ENCODE results near the gene TBC1D20.

Gene TBC1D20

DNA sequence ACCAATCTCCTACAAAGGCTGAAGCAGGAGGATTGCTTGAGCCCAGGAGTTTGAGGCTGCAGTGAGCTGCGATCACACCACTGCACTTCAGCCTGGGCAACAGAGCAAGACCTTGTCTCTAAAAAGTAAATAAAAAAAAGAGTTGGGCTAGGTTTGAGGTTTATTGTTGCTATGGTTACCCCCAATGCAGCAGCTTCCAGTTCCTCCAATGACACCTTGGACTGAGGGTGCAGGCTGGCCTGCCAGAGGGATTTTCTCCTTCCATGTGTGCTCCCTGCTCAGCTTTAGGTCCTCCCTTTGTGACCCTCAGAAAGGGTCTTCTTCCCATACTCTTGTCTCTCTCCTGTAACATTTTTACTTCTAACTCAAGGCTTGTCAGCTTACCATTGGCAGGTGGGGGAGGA is 10.6 kb upstream of the TBC1D20 start:
- Histone ChIP-seq H3K23ac (ENCODE audit: low read length) (no peak overlapping the region), H2BK120ac (ENCODE audit: insufficient read depth, low read length, poor library complexity) (no peak overlapping the region), H3K4me2 (ENCODE audit: low read length) (no peak overlapping the region), H3K27me3 (ENCODE audit: insufficient read depth, low read length) (no peaks in the 10 kb centered on the region), H3K14ac (ENCODE audit: low read length) (no peak overlapping the region), H4K8ac (ENCODE audit: low read depth, low read length) (no peak overlapping the region), H3K79me2 (ENCODE audit: control insufficient read depth, insufficient read depth, low read length, poor library complexity) (no peaks in the 10 kb centered on the region), H3K4me1 (ENCODE audit: control insufficient read depth in 1 of 2, insufficient read depth in 2 of 2, low read length in 2 of 2) (no peaks in the 10 kb centered on the region), H3K4ac (ENCODE audit: low read depth, low read length) (no peak overlapping the region), H3K79me1 (ENCODE audit: low read length) (no peaks in the 10 kb centered on the region), H3K4me3 (ENCODE audit: low read depth, low read length) (no peak overlapping the region), H2AK5ac (ENCODE audit: low read length) (no peak overlapping the region), H3K36me3 (ENCODE audit: control insufficient read depth in 1 of 2, insufficient read depth in 2 of 2, low read length in 2 of 2) (peaks cover 10 to 23% of the 10 kb centered on the region in 2 experiments), H2BK5ac (ENCODE audit: low read depth, low read length, poor library complexity) (no peak overlapping the region), H3K27ac (ENCODE audit: low read depth, low read length) (no peak overlapping the region), H3K9me3 (ENCODE audit: insufficient read depth, low read depth, low read length) (peaks cover 9% of the 10 kb centered on the region), H3K9ac (ENCODE audit: low read length) (no peak overlapping the region), H4K91ac (ENCODE audit: low read depth, low read length) (no peak overlapping the region), H4K12ac (ENCODE audit: low read depth, low read length) (no peak overlapping the region), H3K18ac (ENCODE audit: low read length) (no peak overlapping the region), H2BK12ac (ENCODE audit: low read length) (no peak overlapping the region), H2AFZ (ENCODE audit: insufficient read depth, low read length, poor library complexity) (no peak overlapping the region)
- no peak for DNase-seq
- no CpG with 5 or more reads among the region's 1 CpG for WGBS (ENCODE audit: extremely low coverage, insufficient coverage, insufficient read length)

DNA sequence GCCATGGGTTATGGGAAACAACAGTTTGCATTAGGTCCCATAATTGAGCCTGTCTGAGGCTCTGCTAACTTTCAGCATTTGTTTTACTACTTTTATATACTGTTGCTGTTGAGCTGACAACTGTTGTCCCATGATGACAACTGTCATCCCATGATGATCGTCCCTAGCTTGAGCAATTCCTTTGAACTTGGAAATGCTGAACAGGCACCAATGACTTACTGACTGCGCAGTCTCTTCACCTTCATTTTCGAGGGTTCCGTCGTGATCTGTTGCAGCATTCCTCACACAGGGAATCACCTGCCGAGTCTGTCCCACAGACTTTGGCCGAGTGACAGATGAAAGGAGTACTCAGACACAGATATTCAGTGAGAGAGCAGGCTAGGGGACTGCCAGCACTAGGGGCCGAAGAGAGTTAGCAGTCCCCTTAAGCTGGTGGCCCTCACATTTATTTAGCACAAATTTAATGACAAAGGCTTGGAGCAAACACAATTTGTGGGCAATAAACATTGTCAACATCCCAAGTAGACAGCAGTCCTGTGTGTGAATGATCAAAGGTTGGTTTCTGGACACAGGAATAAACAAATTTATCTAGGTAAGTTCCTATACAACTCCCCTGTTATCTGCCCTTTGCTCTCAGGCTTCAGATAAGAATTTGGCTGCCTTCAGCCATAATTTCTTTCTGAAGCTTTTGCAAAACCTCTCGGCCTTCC is 10.0 kb upstream of the TBC1D20 start:
- Histone ChIP-seq H4K91ac (ENCODE audit: low read depth, low read length) (no peak overlapping the region), H3K27me3 (ENCODE audit: insufficient read depth, low read length) (no peaks in the 10 kb centered on the region), H3K23ac (ENCODE audit: low read length) (no peak overlapping the region), H3K9ac (ENCODE audit: low read length) (no peak overlapping the region), H3K14ac (ENCODE audit: low read length) (no peak overlapping the region), H3K79me1 (ENCODE audit: low read length) (no peaks in the 10 kb centered on the region), H2BK12ac (ENCODE audit: low read length) (no peak overlapping the region), H4K8ac (ENCODE audit: low read depth, low read length) (no peak overlapping the region), H3K27ac (ENCODE audit: low read depth, low read length) (no peak overlapping the region), H3K4me3 (ENCODE audit: low read depth, low read length) (no peak overlapping the region), H3K4ac (ENCODE audit: low read depth, low read length) (no peak overlapping the region), H2AK5ac (ENCODE audit: low read length) (no peak overlapping the region), H3K4me1 (ENCODE audit: control insufficient read depth in 1 of 2, insufficient read depth in 2 of 2, low read length in 2 of 2) (no peaks in the 10 kb centered on the region), H3K79me2 (ENCODE audit: control insufficient read depth, insufficient read depth, low read length, poor library complexity) (no peaks in the 10 kb centered on the region), H3K36me3 (ENCODE audit: control insufficient read depth in 1 of 2, insufficient read depth in 2 of 2, low read length in 2 of 2) (peaks cover 10 to 20% of the 10 kb centered on the region in 2 experiments), H2BK120ac (ENCODE audit: insufficient read depth, low read length, poor library complexity) (no peak overlapping the region), H2BK5ac (ENCODE audit: low read depth, low read length, poor library complexity) (no peak overlapping the region), H2AFZ (ENCODE audit: insufficient read depth, low read length, poor library complexity) (no peak overlapping the region), H3K18ac (ENCODE audit: low read length) (no peak overlapping the region), H3K9me3 (ENCODE audit: insufficient read depth, low read depth, low read length) (peaks cover 13% of the 10 kb centered on the region), H4K12ac (ENCODE audit: low read depth, low read length) (no peak overlapping the region), H3K4me2 (ENCODE audit: low read length) (no peak overlapping the region)
- no CpG with 5 or more reads among the region's 9 CpGs for WGBS (ENCODE audit: extremely low coverage, insufficient coverage, insufficient read length)
- DNase-seq: no peak

DNA sequence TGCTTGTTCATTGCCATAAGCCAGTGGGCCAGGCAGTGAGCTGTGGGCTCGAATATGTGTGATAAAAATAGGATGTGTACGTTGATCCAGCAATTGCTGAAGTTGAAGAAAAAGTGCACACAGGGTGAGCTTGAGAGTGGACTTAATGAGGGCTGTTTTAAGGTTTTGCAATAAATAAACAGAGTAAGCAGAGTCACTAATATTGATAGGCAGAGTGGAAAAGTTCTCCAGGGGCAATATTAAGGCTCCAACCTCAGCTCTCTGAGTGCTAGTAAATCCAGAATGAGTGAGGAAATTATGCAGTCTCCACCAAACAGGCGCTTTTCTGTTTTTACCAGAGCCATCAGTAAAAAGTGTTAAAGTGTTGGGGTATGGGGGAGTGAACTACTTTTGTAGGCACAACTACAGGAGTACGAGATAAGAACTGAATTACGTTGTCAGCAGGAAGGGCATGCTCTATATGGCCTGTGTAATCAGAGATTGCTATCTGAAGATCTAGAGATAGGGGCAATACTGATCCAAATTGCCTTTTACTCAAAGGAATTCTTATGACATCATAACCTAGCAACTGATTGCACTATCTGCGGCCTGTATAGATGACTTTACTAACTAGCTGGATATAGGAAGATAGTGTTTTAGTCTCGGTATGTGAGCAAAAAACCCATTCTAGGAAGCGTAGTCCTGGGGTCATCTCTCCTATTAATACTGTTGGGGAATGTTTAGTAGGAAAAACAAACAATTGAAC is 7.6 kb upstream of the TBC1D20 start:
- Histone ChIP-seq H3K23ac (ENCODE audit: low read length) (no peak overlapping the region), H3K4me3 (ENCODE audit: low read depth, low read length) (no peak overlapping the region), H3K36me3 (ENCODE audit: control insufficient read depth in 1 of 2, insufficient read depth in 2 of 2, low read length in 2 of 2) (peaks cover 5 to 9% of the 10 kb centered on the region in 2 experiments), H3K14ac (ENCODE audit: low read length) (no peak overlapping the region), H4K91ac (ENCODE audit: low read depth, low read length) (no peak overlapping the region), H3K9me3 (ENCODE audit: insufficient read depth, low read depth, low read length) (peaks cover 13% of the 10 kb centered on the region), H2BK12ac (ENCODE audit: low read length) (no peak overlapping the region), H2BK120ac (ENCODE audit: insufficient read depth, low read length, poor library complexity) (no peak overlapping the region), H3K9ac (ENCODE audit: low read length) (no peak overlapping the region), H3K79me1 (ENCODE audit: low read length) (no peaks in the 10 kb centered on the region), H2AK5ac (ENCODE audit: low read length) (no peak overlapping the region), H3K79me2 (ENCODE audit: control insufficient read depth, insufficient read depth, low read length, poor library complexity) (no peaks in the 10 kb centered on the region), H3K4me1 (ENCODE audit: control insufficient read depth in 1 of 2, insufficient read depth in 2 of 2, low read length in 2 of 2) (no peaks in the 10 kb centered on the region), H2AFZ (ENCODE audit: insufficient read depth, low read length, poor library complexity) (no peak overlapping the region), H3K4me2 (ENCODE audit: low read length) (no peak overlapping the region), H3K18ac (ENCODE audit: low read length) (no peak overlapping the region), H2BK5ac (ENCODE audit: low read depth, low read length, poor library complexity) (no peak overlapping the region), H4K8ac (ENCODE audit: low read depth, low read length) (no peak overlapping the region), H3K4ac (ENCODE audit: low read depth, low read length) (no peak overlapping the region), H3K27ac (ENCODE audit: low read depth, low read length) (no peak overlapping the region), H3K27me3 (ENCODE audit: insufficient read depth, low read length) (no peaks in the 10 kb centered on the region), H4K12ac (ENCODE audit: low read depth, low read length) (no peak overlapping the region)
- DNase-seq: peak; percentile 51 to 97
- no CpG with 5 or more reads among the region's 8 CpGs for WGBS (ENCODE audit: extremely low coverage, insufficient coverage, insufficient read length)

DNA sequence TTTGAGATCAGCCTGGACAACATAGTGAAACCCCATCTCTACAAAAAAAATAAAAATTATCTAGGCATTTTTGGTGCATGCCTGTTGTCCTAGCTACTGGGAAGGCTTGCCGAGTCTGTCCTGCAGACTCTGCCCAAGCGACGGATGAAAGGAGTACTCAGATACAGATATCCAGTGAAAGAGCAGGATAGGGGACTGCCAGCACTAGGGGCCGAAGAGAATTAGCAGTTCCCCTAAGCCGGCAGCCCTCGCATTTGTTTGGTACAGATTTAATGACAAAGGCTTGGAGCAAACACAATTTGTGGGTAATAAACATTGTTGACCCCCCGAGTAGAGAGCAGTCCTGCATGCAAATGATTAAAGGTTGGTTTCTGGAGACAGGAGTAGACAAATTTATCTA is 5.4 kb upstream of the TBC1D20 start:
- Histone ChIP-seq H2BK5ac (ENCODE audit: low read depth, low read length, poor library complexity) (no peak overlapping the region), H3K14ac (ENCODE audit: low read length) (no peak overlapping the region), H3K36me3 (ENCODE audit: control insufficient read depth in 1 of 2, insufficient read depth in 2 of 2, low read length in 2 of 2) (no peaks in the 10 kb centered on the region), H3K4me3 (ENCODE audit: low read depth, low read length) (no peak overlapping the region), H3K79me1 (ENCODE audit: low read length) (no peaks in the 10 kb centered on the region), H4K91ac (ENCODE audit: low read depth, low read length) (no peak overlapping the region), H4K8ac (ENCODE audit: low read depth, low read length) (no peak overlapping the region), H2BK12ac (ENCODE audit: low read length) (no peak overlapping the region), H2AFZ (ENCODE audit: insufficient read depth, low read length, poor library complexity) (no peak overlapping the region), H3K4me2 (ENCODE audit: low read length) (no peak overlapping the region), H3K27ac (ENCODE audit: low read depth, low read length) (no peak overlapping the region), H3K27me3 (ENCODE audit: insufficient read depth, low read length) (no peaks in the 10 kb centered on the region), H3K9ac (ENCODE audit: low read length) (no peak overlapping the region), H3K18ac (ENCODE audit: low read length) (no peak overlapping the region), H2BK120ac (ENCODE audit: insufficient read depth, low read length, poor library complexity) (no peak overlapping the region), H3K23ac (ENCODE audit: low read length) (no peak overlapping the region), H3K79me2 (ENCODE audit: control insufficient read depth, insufficient read depth, low read length, poor library complexity) (no peaks in the 10 kb centered on the region), H3K4ac (ENCODE audit: low read depth, low read length) (no peak overlapping the region), H3K9me3 (ENCODE audit: insufficient read depth, low read depth, low read length) (peaks cover 11% of the 10 kb centered on the region), H2AK5ac (ENCODE audit: low read length) (no peak overlapping the region), H4K12ac (ENCODE audit: low read depth, low read length) (no peak overlapping the region), H3K4me1 (ENCODE audit: control insufficient read depth in 1 of 2, insufficient read depth in 2 of 2, low read length in 2 of 2) (peaks cover 2 to 3% of the 10 kb centered on the region in 2 experiments)
- no CpG with 5 or more reads among the region's 7 CpGs for WGBS (ENCODE audit: extremely low coverage, insufficient coverage, insufficient read length)
- no peak for DNase-seq

Data from trophoblast cell (in vitro differentiated cells and primary cell).